ENCODE results near the gene PLCH1. TPM values are rescaled to one million over a fixed set of nuclear protein-coding genes. Genes with fewer than 3 reads are reported as not detected.

Gene PLCH1
- total RNA-seq, 1 donor from 2014 or later = 14.0 TPM

DNA sequence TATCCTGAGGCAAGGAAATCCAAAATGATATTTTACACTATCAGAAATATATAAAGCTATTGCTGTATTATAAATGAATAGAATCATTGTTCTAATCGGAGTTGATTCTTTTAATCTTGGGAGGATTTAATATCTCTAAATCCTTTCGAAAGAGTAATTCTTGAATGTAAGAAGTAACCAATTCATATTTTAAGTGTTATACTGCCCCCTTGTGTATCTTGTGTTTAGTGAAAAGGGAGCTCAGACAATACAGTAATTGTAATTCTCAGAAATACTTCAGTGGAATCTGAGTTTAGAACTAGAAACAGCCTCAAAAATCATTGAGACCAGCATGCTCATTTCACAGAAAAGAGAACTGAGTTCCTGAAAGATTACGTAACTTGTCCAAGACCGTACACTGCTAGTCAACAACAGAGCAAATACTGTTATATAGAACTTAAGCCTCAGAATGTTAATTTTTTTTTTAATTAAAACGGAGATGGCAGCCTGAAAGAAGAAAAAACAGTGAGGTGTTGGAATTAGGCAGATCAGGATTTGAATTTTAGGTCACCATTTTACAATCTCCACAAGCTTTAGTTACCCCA is 42.9 kb downstream of the PLCH1 start:
- Histone ChIP-seq H3K27me3 (ENCODE audit: low read depth) (no peaks in the 10 kb centered on the region), H3K4me1 (peaks cover 4% of the 10 kb centered on the region), H3K9me3 (no peaks in the 10 kb centered on the region), H3K4me3 (no peak overlapping the region), H3K36me3 (no peaks in the 10 kb centered on the region), H3K27ac (no peak overlapping the region)
- ATAC-seq (peak; percentile 81 to 91), DNase-seq (no peak)
- TF ChIP-seq, protein P1, sequence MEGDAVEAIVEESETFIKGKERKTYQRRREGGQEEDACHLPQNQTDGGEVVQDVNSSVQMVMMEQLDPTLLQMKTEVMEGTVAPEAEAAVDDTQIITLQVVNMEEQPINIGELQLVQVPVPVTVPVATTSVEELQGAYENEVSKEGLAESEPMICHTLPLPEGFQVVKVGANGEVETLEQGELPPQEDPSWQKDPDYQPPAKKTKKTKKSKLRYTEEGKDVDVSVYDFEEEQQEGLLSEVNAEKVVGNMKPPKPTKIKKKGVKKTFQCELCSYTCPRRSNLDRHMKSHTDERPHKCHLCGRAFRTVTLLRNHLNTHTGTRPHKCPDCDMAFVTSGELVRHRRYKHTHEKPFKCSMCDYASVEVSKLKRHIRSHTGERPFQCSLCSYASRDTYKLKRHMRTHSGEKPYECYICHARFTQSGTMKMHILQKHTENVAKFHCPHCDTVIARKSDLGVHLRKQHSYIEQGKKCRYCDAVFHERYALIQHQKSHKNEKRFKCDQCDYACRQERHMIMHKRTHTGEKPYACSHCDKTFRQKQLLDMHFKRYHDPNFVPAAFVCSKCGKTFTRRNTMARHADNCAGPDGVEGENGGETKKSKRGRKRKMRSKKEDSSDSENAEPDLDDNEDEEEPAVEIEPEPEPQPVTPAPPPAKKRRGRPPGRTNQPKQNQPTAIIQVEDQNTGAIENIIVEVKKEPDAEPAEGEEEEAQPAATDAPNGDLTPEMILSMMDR (IDR thresholded peaks at IDR 0.05) = peak; percentile 67
- intact Hi-C loops (cut with DNase I) = loop anchor here (10.0 kb wide), 1 partner anchor 317 kb away; no protein-coding TSS in a partner anchor

DNA sequence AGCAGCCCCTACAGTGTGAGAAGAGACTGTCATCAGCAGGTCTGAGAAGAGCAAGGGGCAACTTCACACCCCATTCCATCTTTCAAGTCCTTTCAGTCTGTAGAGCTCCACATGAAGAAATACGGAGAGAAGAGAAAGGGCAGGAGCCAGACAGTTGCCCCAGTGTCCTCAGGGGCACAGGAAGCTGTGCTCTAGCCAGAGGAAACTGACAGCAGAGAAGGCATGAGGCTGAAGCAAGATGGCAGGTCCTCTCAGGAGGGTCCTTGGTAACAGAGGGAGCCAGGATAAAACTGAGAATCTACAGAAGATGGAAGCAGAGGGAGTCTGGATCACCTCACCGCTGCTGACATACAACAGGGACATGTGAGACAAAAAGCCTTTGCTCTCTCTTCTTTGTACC is 47.3 kb downstream of the PLCH1 start:
- intact Hi-C loops (cut with DNase I) = no loop called here

DNA sequence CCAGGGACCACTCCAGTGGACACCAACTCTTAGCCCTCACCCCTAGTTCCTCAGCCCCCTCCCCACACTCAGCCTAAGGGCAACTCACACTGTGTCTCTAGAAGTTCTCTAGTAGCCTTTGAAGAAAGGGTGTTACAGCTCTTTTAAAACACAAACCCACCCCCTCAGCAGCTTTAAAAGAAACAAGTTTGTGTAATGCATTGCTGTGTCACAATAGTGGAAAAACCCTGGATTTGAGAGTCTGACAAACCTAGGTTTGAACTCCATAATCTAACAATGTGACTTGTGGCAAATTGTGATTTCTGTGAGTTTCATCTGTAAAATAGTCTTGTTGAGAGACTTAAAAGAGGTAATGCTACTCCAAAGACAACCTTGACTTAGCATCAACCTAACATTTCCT is 54.0 kb downstream of the PLCH1 start:
- intact Hi-C loops (cut with DNase I) = no loop called here

More for the DNA sequence above, 47.3 kb downstream of the PLCH1 start:
- ATAC-seq (no peak), DNase-seq (no peak)
- H3K27ac ChIP-seq = no peak overlapping the region
- TF ChIP-seq, protein P1 (IDR thresholded peaks at IDR 0.05) = no peak
- H3K4me3 ChIP-seq = no peak overlapping the region
- H3K27me3 ChIP-seq (ENCODE audit: low read depth) = no peaks in the 10 kb centered on the region
- H3K4me1 ChIP-seq = peaks cover 4% of the 10 kb centered on the region
- H3K36me3 ChIP-seq = no peaks in the 10 kb centered on the region
- H3K9me3 ChIP-seq = no peaks in the 10 kb centered on the region

DNA sequence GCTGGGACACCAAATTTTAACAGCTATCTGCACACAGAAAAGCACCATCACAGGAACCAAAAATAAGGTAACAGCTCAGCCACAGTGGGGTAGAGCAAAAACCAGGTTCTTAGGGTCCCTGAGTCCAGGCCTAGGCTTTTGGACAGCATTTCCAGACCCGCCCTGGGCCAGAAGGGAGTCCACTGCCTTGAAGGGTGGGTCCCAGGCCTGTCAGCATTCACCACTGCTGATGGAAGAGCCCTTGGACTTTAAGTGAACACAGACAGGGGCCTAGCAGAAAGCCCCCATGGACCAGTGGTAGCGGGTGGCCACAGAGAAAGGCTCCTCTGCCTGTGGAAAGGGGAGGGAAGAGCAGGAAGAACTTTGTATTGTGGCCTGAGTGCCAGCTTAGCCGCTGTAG is 56.4 kb downstream of the PLCH1 start:
- DNase-seq (no peak), ATAC-seq (no peak)
- Histone ChIP-seq H3K27me3 (ENCODE audit: low read depth) (no peaks in the 10 kb centered on the region), H3K27ac (no peak overlapping the region), H3K4me1 (no peaks in the 10 kb centered on the region), H3K4me3 (no peak overlapping the region), H3K9me3 (no peaks in the 10 kb centered on the region), H3K36me3 (no peaks in the 10 kb centered on the region)
- TF ChIP-seq, protein P1 (IDR thresholded peaks at IDR 0.05) = no peak
- intact Hi-C loops (cut with DNase I) = no loop called here

More for the DNA sequence above, 54.0 kb downstream of the PLCH1 start:
- Histone ChIP-seq H3K27ac (no peak overlapping the region), H3K27me3 (ENCODE audit: low read depth) (no peaks in the 10 kb centered on the region), H3K4me3 (no peak overlapping the region), H3K9me3 (no peaks in the 10 kb centered on the region), H3K4me1 (no peaks in the 10 kb centered on the region), H3K36me3 (no peaks in the 10 kb centered on the region)
- DNase-seq (no peak), ATAC-seq (no peak)
- TF ChIP-seq, protein P1 (IDR thresholded peaks at IDR 0.05) = no peak

DNA sequence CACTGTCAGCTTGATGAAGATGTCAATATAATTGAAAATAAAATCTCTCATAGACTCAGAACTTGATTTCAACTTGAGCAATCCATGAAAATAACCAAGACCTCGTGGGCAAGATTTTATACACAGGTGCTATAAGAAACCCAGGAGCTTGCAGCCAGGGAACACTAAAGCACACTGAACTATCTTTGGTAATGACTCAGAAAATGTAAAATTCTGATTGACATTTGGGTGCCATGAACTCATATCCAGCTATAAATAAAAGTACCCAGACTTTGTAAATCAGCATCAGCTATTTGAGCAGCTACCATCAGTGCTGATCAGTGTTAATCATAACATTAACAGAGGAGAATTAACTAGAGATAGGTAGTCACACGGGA is 61.5 kb downstream of the PLCH1 start:
- no peaks in the 10 kb centered on the region for H3K4me1 ChIP-seq
- H3K27me3 ChIP-seq (ENCODE audit: low read depth) = no peaks in the 10 kb centered on the region
- H3K36me3 ChIP-seq = no peaks in the 10 kb centered on the region
- ATAC-seq (no peak), DNase-seq (no peak)
- intact Hi-C loops (cut with DNase I) = no loop called here
- H3K27ac ChIP-seq = no peak overlapping the region
- H3K4me3 ChIP-seq = no peak overlapping the region
- no peaks in the 10 kb centered on the region for H3K9me3 ChIP-seq
- TF ChIP-seq, protein P1 (IDR thresholded peaks at IDR 0.05) = no peak

Measured in lower lobe of right lung (tissue), 2 donors.